IPS DF 6.9 (cell line): ENCODE measurements around the gene GOLGA7B.

Experiments used
- DNase-seq: peaks from one replicate; pipeline ENCODE4 v3.0.0-alpha.2; 2013; ENCODE audit warnings: low read depth, low spot score
- H3K27ac ChIP-seq: one replicate; pipeline ENCODE4 v1.5.1; 2013; ENCODE audit warnings: low read length, control low read depth
- H3K27me3 ChIP-seq: 2 replicates; pipeline ENCODE4 v1.6.1; 2013; ENCODE audit warnings: mild to moderate bottlenecking, low read length; ENCODE audit not compliant: control insufficient read depth, insufficient read depth
- H3K36me3 ChIP-seq: 2 replicates; pipeline ENCODE4 v1.6.1; 2013; ENCODE audit warnings: low read length; ENCODE audit not compliant: control insufficient read depth, insufficient read depth
- H3K4me1 ChIP-seq: 2 replicates; pipeline ENCODE4 v1.6.1; 2013; ENCODE audit warnings: low read length; ENCODE audit not compliant: control insufficient read depth, insufficient read depth
- H3K4me3 ChIP-seq: 2 replicates; pipeline ENCODE4 v1.5.1; 2013; ENCODE audit warnings: mild to moderate bottlenecking, low read length
- H3K9me3 ChIP-seq: 2 replicates; pipeline ENCODE4 v1.6.1; 2013; ENCODE audit warnings: low read length, inconsistent platforms; ENCODE audit not compliant: control insufficient read depth, insufficient read depth
- WGBS: extraction: QIAGEN DNeasy Blood & Tissue Kit; methylation state at CpG from one replicate; pipeline ENCODE4 v1.1.7; 2013; ENCODE audit warnings: mixed read lengths, missing lambda C conversion rate; ENCODE audit not compliant: insufficient read length, insufficient coverage; 5-methylcytosine and 5-hydroxymethylcytosine counted together

Gene GOLGA7B

GRCh38 chr10:97892939-97893338, 43.3 kb downstream of the GOLGA7B start:
- Histone ChIP-seq H3K27ac (no peak overlapping the region), H3K4me1 (peaks cover 2% of the 10 kb centered on the region), H3K36me3 (no peaks in the 10 kb centered on the region), H3K27me3 (no peaks in the 10 kb centered on the region), H3K9me3 (no peaks in the 10 kb centered on the region), H3K4me3 (no peak overlapping the region)
- WGBS = no CpG with 5 or more reads among the region's 2 CpGs
- no peak for DNase-seq

- H3K4me1 ChIP-seq = peaks cover 5% of the 10 kb centered on the region; the same call in 1 of the 2 replicates
- no peaks in the 10 kb centered on the region for H3K9me3 ChIP-seq
- H3K27ac ChIP-seq = no peak overlapping the region
- no peaks in the 10 kb centered on the region for H3K36me3 ChIP-seq
- H3K27me3 ChIP-seq = no peaks in the 10 kb centered on the region
- H3K4me3 ChIP-seq = no peak overlapping the region
- WGBS = 100% methylated on average over 1 of the region's 3 CpGs
- DNase-seq = no peak
Observed at GRCh38 chr10:97894092-97894491, 44.4 kb downstream of the GOLGA7B start.

DNA sequence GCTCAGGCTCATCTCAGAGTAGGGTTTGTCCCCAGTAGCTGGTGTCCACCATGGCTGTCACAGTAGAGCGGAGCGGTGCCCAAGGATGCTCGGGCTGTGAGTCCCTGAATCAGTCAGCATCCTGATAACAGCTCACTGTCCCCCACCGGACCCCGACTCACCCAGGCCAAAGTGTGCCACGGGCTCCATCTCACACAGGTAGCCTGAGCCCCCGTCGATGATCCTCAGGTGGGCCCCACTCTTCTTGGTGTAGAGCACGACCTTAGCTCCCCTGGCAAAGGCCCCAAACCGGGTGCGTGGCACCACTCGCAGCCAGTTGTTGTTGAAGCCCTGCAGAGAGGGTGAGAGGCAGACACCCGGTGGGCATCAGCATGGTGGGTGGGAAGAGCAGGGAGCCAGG, 45.4 kb downstream of the GOLGA7B start:
- DNase-seq = no peak
- WGBS = no CpG with 5 or more reads among the region's 13 CpGs
- Histone ChIP-seq H3K36me3 (no peaks in the 10 kb centered on the region), H3K4me3 (no peak overlapping the region), H3K27ac (no peak overlapping the region), H3K27me3 (no peaks in the 10 kb centered on the region), H3K4me1 (0 out of 2 replicates have a peak, but pooled peaks cover 3% of the 10 kb centered on the region), H3K9me3 (no peaks in the 10 kb centered on the region)

GRCh38 chr10:97895915-97896314, 46.3 kb downstream of the GOLGA7B start:
- no peak for DNase-seq
- Histone ChIP-seq H3K9me3 (no peaks in the 10 kb centered on the region), H3K27ac (no peak overlapping the region), H3K4me3 (no peak overlapping the region), H3K36me3 (no peaks in the 10 kb centered on the region), H3K27me3 (no peaks in the 10 kb centered on the region), H3K4me1 (0 out of 2 replicates have a peak, but pooled peaks cover 3% of the 10 kb centered on the region)
- WGBS = no CpG with 5 or more reads among the region's 9 CpGs

DNA sequence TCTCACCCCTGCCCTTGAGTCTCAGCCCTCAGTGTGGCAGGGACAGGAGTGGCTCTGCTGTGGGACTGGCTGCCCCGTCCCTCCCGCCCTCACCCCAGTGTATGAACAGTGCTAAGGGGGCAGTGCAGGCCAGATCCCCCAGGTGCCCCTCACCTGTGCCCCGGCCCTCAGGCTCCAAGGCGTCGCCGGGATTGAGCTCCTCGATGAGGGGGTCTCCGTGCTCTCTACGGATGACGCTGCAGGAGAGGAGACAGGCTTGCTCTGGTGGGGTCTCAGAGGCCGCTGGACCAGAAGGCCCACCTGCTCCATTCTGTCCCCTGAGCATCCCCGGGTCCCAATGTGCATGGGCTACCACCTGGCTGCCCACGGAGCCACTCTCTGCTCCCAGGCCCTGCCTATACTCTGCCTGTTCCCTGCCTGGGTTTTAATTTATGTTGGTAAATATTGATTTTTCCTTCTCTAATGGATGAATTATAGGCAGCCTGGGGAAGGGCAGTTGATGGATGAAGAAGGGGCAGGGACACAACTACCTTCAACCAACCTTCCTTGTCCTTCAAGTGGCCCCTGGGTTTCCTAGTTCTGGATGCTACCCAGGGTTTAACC, 47.2 kb downstream of the GOLGA7B start:
- no peak for DNase-seq
- Histone ChIP-seq H3K4me1 (0 out of 2 replicates have a peak, but pooled peaks cover 3% of the 10 kb centered on the region), H3K9me3 (no peaks in the 10 kb centered on the region), H3K36me3 (no peaks in the 10 kb centered on the region), H3K4me3 (no peak overlapping the region), H3K27ac (no peak overlapping the region), H3K27me3 (no peaks in the 10 kb centered on the region)
- WGBS = no CpG with 5 or more reads among the region's 13 CpGs

GRCh38 chr10:97898429-97898828, 48.8 kb downstream of the GOLGA7B start:
- Histone ChIP-seq H3K27ac (no peak overlapping the region), H3K4me3 (no peak overlapping the region), H3K9me3 (no peaks in the 10 kb centered on the region), H3K36me3 (no peaks in the 10 kb centered on the region), H3K27me3 (no peaks in the 10 kb centered on the region), H3K4me1 (0 out of 2 replicates have a peak, but pooled peaks cover 3% of the 10 kb centered on the region)
- DNase-seq = no peak
- WGBS = no CpG with 5 or more reads among the region's 4 CpGs

DNA sequence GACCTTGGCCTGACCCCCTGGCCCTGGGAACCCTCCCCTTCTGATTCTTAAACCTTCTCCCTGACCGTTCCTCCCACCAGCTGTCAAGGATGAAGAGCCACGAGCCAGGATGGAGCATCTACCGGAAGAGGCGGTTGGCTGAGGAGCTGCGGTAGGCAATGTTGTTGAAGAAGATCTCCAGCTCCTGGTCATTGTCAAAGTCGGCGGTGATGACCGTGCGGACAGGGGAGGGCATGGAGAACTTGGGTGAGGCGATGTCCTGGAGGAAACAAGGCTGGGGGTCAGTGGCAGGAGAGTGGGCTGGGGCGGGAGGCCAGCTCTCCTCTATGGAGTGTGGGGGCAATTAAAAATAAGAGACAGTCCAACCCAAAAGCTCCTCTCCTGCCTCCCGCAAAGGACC, 51.7 kb downstream of the GOLGA7B start:
- no peak for DNase-seq
- no peaks in the 10 kb centered on the region for H3K36me3 ChIP-seq
- H3K27ac ChIP-seq = no peak overlapping the region
- peaks cover 6% of the 10 kb centered on the region; the same call in 1 of the 2 replicates for H3K4me1 ChIP-seq
- H3K27me3 ChIP-seq = no peaks in the 10 kb centered on the region
- no peak overlapping the region for H3K4me3 ChIP-seq
- WGBS = no CpG with 5 or more reads among the region's 12 CpGs
- no peaks in the 10 kb centered on the region for H3K9me3 ChIP-seq

- no peak for DNase-seq
- Histone ChIP-seq H3K4me1 (peaks cover 5% of the 10 kb centered on the region; the same call in 1 of the 2 replicates), H3K27ac (no peak overlapping the region), H3K9me3 (no peaks in the 10 kb centered on the region), H3K27me3 (no peaks in the 10 kb centered on the region), H3K4me3 (no peak overlapping the region), H3K36me3 (no peaks in the 10 kb centered on the region)
- WGBS = no CpG with 5 or more reads among the region's 9 CpGs
Observed at GRCh38 chr10:97903128-97904017, 53.7 kb downstream of the GOLGA7B start.

- Histone ChIP-seq H3K27ac (no peak overlapping the region), H3K9me3 (no peaks in the 10 kb centered on the region), H3K4me3 (no peak overlapping the region), H3K36me3 (no peaks in the 10 kb centered on the region), H3K27me3 (no peaks in the 10 kb centered on the region), H3K4me1 (peaks cover 4% of the 10 kb centered on the region; the same call in 1 of the 2 replicates)
- no peak for DNase-seq
- WGBS = no CpG with 5 or more reads among the region's 5 CpGs
Observed at GRCh38 chr10:97904018-97904381, 54.4 kb downstream of the GOLGA7B start.

DNA sequence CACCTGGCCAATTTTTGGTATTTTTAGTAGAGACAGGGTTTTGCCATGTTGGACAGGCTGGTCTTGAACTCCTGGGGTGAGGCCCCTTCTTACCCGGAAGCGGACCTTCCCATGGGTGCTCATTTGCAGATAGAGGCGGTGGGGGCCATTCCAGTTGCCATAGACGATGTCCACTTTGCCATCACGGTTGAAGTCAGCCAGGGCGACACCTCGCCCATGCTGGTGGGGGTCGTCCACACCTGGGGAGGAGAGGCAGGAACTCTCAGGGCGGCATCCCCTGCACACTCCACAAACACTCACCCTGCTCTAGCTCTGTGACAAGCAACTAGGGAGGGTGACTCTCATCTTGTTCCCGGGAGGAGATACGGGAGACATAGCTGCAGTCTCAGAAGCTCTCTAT, 54.9 kb downstream of the GOLGA7B start:
- H3K9me3 ChIP-seq = no peaks in the 10 kb centered on the region
- DNase-seq = no peak
- H3K4me3 ChIP-seq = no peak overlapping the region
- H3K27me3 ChIP-seq = no peaks in the 10 kb centered on the region
- no peak overlapping the region for H3K27ac ChIP-seq
- H3K4me1 ChIP-seq = peaks cover 4% of the 10 kb centered on the region; the same call in 1 of the 2 replicates
- H3K36me3 ChIP-seq = no peaks in the 10 kb centered on the region
- WGBS = no CpG with 5 or more reads among the region's 11 CpGs
